Measurements from ENCODE around the gene TCAP.

- TF ChIP-seq CTCF (IDR thresholded peaks at IDR 0.05 in 8 of 11, conservative IDR thresholded peaks at IDR 0.05 in 3 of 11) (no peak), POLR2A (IDR thresholded peaks at IDR 0.05) (no peak)
Measured at GRCh38 chr17:39648616-39649366, 16.4 kb upstream of the TCAP start.

Measured in spleen (tissue), 7 donors.